ENCODE results near the gene TPM4. TPM values are rescaled to one million over a fixed set of nuclear protein-coding genes. Genes with fewer than 3 reads are reported as not detected.

TPM4 gene
- total and polyA plus RNA-seq, 2 of the 8 experiments (the other 6 are each of a cell fraction or from before 2014, with no cell fraction given), result 160 to 359 TPM

DNA sequence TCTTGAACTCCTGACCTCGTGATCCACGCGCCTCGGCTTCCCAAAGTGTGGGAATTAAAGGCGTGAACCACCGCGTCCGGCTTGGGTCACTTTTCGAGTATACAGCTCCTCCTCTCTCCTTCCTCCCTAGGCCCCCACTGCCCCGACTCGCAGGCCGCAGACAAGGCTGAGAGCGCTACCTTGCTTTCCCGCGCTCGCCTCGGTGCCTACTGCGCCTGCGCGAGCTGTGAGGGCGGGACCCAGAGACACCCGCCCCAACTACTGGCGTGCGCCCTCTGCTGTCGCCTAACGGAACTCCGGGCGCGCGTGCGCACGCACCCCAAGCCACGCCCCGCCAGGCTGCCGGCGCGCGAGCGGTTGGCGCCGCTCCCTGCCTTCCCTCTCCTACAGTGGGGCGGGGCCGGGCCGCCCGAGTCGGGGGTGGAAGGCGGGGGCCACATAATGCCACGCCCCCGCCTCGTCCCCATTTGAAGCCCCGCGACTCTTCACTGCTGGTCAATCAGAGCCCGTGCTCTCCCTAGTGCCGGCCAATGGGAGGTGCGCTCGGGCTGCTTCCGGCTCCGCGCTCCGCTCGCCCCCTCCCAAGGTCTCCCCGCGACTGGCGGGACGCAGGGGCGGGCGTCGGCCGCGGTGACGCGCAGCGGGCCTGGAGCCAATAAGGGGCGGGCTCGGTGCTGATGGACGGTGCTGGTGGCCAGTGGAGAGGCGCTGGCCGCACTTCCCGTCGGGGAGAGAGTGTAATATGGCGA, 35.0 kb downstream of the TPM4 start, which contains the start of gene RAB8A:
RAB8A (plus strand) TSS at position 730 of the 749 bp plus-strand sequence; CDS start at position 743, 13 bp downstream.
- H3K23me2 ChIP-seq (ENCODE audit: low read depth, low read length), result peaks cover 4% of the 10 kb centered on the region; the same call in 1 of the 2 replicates
- peak within 1 kb of the TSS; percentile 44 for H4K91ac ChIP-seq (replicated peaks; ENCODE audit: insufficient read length, low read length)
- FAIRE-seq, result no peak
- H3K79me1 ChIP-seq (ENCODE audit: low read depth, low read length), result peaks cover 14% of the 10 kb centered on the region
- H3K79me2 ChIP-seq (ENCODE audit: control insufficient read depth in 1 of 2, insufficient read depth in 2 of 2, low read length in 2 of 2), result peaks cover 11 to 43% of the 10 kb centered on the region in 2 experiments
- peak within 1 kb of the TSS; percentile 82 to 98 (median 93) for H3K4me3 ChIP-seq (ENCODE audit: extremely low read depth in 1 of 4, insufficient read depth in 2 of 4, low read depth in 3 of 4, low read length in 4 of 4)
- H2AK5ac ChIP-seq (ENCODE audit: low read depth, low read length), result no peak within 1 kb of the TSS
- H3K4ac ChIP-seq (replicated peaks; ENCODE audit: insufficient read length, low read depth, low read length), result no peak within 1 kb of the TSS
- peak within 1 kb of the TSS; percentile 77 for H2BK5ac ChIP-seq (ENCODE audit: low read depth, low read length)
- no peak within 1 kb of the TSS for H2BK12ac ChIP-seq (ENCODE audit: low read depth, low read length)
- H4K5ac ChIP-seq (ENCODE audit: insufficient read length, low read depth, low read length), result peak within 1 kb of the TSS; percentile 71
- no peak within 1 kb of the TSS for H3K23ac ChIP-seq (ENCODE audit: insufficient read length)
- H3K27ac ChIP-seq (ENCODE audit: low read depth, low read length), result peak within 1 kb of the TSS; percentile 73
- H4K8ac ChIP-seq (ENCODE audit: extremely low read depth, insufficient read depth, low read length), result peak within 1 kb of the TSS; percentile 94
- peak; percentile 96 to 100 for DNase-seq (ENCODE audit: low read depth in 1 of 2, low spot score in 2 of 2)
- H3K14ac ChIP-seq (ENCODE audit: insufficient read length), result no peak within 1 kb of the TSS
- H3K18ac ChIP-seq (ENCODE audit: extremely low read depth, low read length), result peak within 1 kb of the TSS; percentile 93
- H2BK20ac ChIP-seq (ENCODE audit: low read length), result no peak within 1 kb of the TSS
- H3K27me3 ChIP-seq (replicated peaks in 1 of 4; ENCODE audit: control insufficient read depth in 3 of 4, extremely low read depth in 1 of 4, insufficient read depth in 3 of 4, low read length in 3 of 4), result no peaks in the 10 kb centered on the region
- peak within 1 kb of the TSS; percentile 12 for H3K56ac ChIP-seq (replicated peaks; ENCODE audit: insufficient read length, low read depth, low read length)
- no peaks in the 10 kb centered on the region for H3K9me3 ChIP-seq (ENCODE audit: insufficient read depth in 2 of 2, low read depth in 1 of 2, low read length in 1 of 2)
- CTCF ChIA-PET (ENCODE audit: partially characterized antibody), result interaction anchor here (0.6 to 2.1 kb wide), 18 partner anchors 12 to 1086 kb away, joined by 3 to 5 read pairs (median 4); no protein-coding TSS in a partner anchor
- peaks cover 0 to 7% (median 4%) of the 10 kb centered on the region in 4 experiments; a peak in 6 of 7 replicates for H3K4me1 ChIP-seq (replicated peaks in 1 of 4; ENCODE audit: control insufficient read depth in 3 of 4, insufficient read depth in 4 of 4, low read length in 3 of 4)
- no peak within 1 kb of the TSS; the same call in 1 of the 2 replicates for H2AFZ ChIP-seq (ENCODE audit: low read length)
- H2BK120ac ChIP-seq (replicated peaks; ENCODE audit: low read depth, low read length), result no peak within 1 kb of the TSS
- POLR2A ChIA-PET (ENCODE audit: partially characterized antibody), result interaction anchor here (0.7 to 37.0 kb wide), 7 partner anchors 11 to 732 kb away, joined by 3 to 582 read pairs (median 3); partner anchors contain the start of genes FAM32A and TPM4
- no peaks in the 10 kb centered on the region for H3K36me3 ChIP-seq (ENCODE audit: control insufficient read depth in 2 of 4, insufficient read depth in 4 of 4, low read length in 3 of 4)
- 1% methylated on average over 44 of the region's 81 CpGs; no CpG with 5 or more reads in 1 of the 2 experiments for WGBS, 2 experiments (ENCODE audit: extremely low coverage in 1 of 2, insufficient coverage in 1 of 2, insufficient read length in 1 of 2, insufficient replicate concordance in 2 of 2, low coverage in 1 of 2, low lambda C conversion rate in 2 of 2, missing lambda C conversion rate in 1 of 2)
- no peak within 1 kb of the TSS for H2BK15ac ChIP-seq (ENCODE audit: low read length)
- peak within 1 kb of the TSS; percentile 86 to 97 for H3K4me2 ChIP-seq (ENCODE audit: insufficient read depth in 1 of 2, low read depth in 2 of 2, low read length in 2 of 2)
- peaks cover 2 to 14% of the 10 kb centered on the region in 2 experiments for H4K20me1 ChIP-seq (replicated peaks in 1 of 2; ENCODE audit: control insufficient read depth in 1 of 2, insufficient read depth in 2 of 2, low read length in 2 of 2)
- H3K9ac ChIP-seq (replicated peaks in 1 of 4; ENCODE audit: extremely low read depth in 1 of 4, low read depth in 3 of 4, low read length in 3 of 4), result peak within 1 kb of the TSS; percentile 86 to 99 (median 88)
- TF ChIP-seq CHD1 (IDR thresholded peaks at IDR 0.05; ENCODE audit: low read depth, low read length) (no peak), KDM5A (IDR thresholded peaks at IDR 0.05; ENCODE audit: low read length) (no peak), BACH1 (IDR thresholded peaks at IDR 0.05; ENCODE audit: low read length) (no peak), TBP (IDR thresholded peaks at IDR 0.05; ENCODE audit: low read depth, low read length) (peak; percentile 74; the same call in 1 of the 2 replicates), SP2 (IDR thresholded peaks at IDR 0.05; ENCODE audit: low read length) (peak; percentile 67), CTBP2 (IDR thresholded peaks at IDR 0.05; ENCODE audit: borderline replicate concordance, insufficient read depth, insufficient read length, low read length) (no peak), RBBP5 (IDR thresholded peaks at IDR 0.05; ENCODE audit: borderline replicate concordance, low read depth, low read length) (no peak), ASH2L (IDR thresholded peaks at IDR 0.05; ENCODE audit: low read length) (no peak)
- TF ChIP-seq, protein P1, sequence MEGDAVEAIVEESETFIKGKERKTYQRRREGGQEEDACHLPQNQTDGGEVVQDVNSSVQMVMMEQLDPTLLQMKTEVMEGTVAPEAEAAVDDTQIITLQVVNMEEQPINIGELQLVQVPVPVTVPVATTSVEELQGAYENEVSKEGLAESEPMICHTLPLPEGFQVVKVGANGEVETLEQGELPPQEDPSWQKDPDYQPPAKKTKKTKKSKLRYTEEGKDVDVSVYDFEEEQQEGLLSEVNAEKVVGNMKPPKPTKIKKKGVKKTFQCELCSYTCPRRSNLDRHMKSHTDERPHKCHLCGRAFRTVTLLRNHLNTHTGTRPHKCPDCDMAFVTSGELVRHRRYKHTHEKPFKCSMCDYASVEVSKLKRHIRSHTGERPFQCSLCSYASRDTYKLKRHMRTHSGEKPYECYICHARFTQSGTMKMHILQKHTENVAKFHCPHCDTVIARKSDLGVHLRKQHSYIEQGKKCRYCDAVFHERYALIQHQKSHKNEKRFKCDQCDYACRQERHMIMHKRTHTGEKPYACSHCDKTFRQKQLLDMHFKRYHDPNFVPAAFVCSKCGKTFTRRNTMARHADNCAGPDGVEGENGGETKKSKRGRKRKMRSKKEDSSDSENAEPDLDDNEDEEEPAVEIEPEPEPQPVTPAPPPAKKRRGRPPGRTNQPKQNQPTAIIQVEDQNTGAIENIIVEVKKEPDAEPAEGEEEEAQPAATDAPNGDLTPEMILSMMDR (IDR thresholded peaks at IDR 0.05; ENCODE audit: control extremely low read depth in 1 of 3, insufficient read depth in 1 of 3, low read depth in 1 of 3, low read length in 3 of 3), result peak; percentile 78 to 88 (median 88)
